GM18526 (cell line): ENCODE results near the gene USP9X.
A peak's percentile ranks its signal among the peaks of the same experiment; 100 is the strongest.

Experiments
- POLR2A ChIP-seq: IDR thresholded peaks from 3 replicates; pipeline ENCODE4 v1.6.1; 2011; ENCODE audit not compliant: insufficient read length; ENCODE audit errors: extremely low read depth

USP9X gene

GRCh38 chrX:41200785-41201184, 115.5 kb downstream of the USP9X start:
- no peak for TF ChIP-seq POLR2A

GRCh38 chrX:41209853-41210252, 124.6 kb downstream of the USP9X start:
- no peak for TF ChIP-seq POLR2A

- TF ChIP-seq POLR2A, result no peak
Measured at GRCh38 chrX:41224605-41225004, 139.4 kb downstream of the USP9X start.

- TF ChIP-seq POLR2A, result no peak
Measured at GRCh38 chrX:41233988-41234387, 148.7 kb downstream of the USP9X start.

GRCh38 chrX:41234962-41235361, 149.7 kb downstream of the USP9X start:
- TF ChIP-seq POLR2A, result no peak

- TF ChIP-seq POLR2A, result no peak
Measured at GRCh38 chrX:41236629-41237028, 151.4 kb downstream of the USP9X start.

- TF ChIP-seq POLR2A, result no peak
Measured at GRCh38 chrX:41240509-41240908, 155.3 kb downstream of the USP9X start.

GRCh38 chrX:41241962-41242361, 156.7 kb downstream of the USP9X start:
- TF ChIP-seq POLR2A, result no peak

GRCh38 chrX:41245641-41246040, 160.4 kb downstream of the USP9X start:
- no peak for TF ChIP-seq POLR2A

GRCh38 chrX:41250867-41251266, 165.6 kb downstream of the USP9X start:
- TF ChIP-seq POLR2A, result no peak

GRCh38 chrX:41257801-41258200, 172.6 kb downstream of the USP9X start:
- no peak for TF ChIP-seq POLR2A

- TF ChIP-seq POLR2A, result no peak
Measured at GRCh38 chrX:41258226-41258625, 173.0 kb downstream of the USP9X start.

- TF ChIP-seq POLR2A, result no peak
Measured at GRCh38 chrX:41258871-41259270, 173.6 kb downstream of the USP9X start.

- no peak for TF ChIP-seq POLR2A
Measured at GRCh38 chrX:41259516-41259915, 174.3 kb downstream of the USP9X start.

GRCh38 chrX:41265615-41266014, 180.4 kb downstream of the USP9X start:
- no peak for TF ChIP-seq POLR2A

GRCh38 chrX:41273638-41274037, 188.4 kb downstream of the USP9X start:
- TF ChIP-seq POLR2A, result no peak

GRCh38 chrX:41275661-41276609, 190.7 kb downstream of the USP9X start:
- peak; percentile 26 for TF ChIP-seq POLR2A

- no peak for TF ChIP-seq POLR2A
Measured at GRCh38 chrX:41276661-41277506, 191.6 kb downstream of the USP9X start.
